Measurements from ENCODE around the gene CFAP410. TPM values are rescaled to one million over a fixed set of nuclear protein-coding genes. Genes with fewer than 3 reads are reported as not detected.

CFAP410 gene
- total RNA-seq, 2 donors from 2014 or later = 33.1 to 35.7 TPM

DNA sequence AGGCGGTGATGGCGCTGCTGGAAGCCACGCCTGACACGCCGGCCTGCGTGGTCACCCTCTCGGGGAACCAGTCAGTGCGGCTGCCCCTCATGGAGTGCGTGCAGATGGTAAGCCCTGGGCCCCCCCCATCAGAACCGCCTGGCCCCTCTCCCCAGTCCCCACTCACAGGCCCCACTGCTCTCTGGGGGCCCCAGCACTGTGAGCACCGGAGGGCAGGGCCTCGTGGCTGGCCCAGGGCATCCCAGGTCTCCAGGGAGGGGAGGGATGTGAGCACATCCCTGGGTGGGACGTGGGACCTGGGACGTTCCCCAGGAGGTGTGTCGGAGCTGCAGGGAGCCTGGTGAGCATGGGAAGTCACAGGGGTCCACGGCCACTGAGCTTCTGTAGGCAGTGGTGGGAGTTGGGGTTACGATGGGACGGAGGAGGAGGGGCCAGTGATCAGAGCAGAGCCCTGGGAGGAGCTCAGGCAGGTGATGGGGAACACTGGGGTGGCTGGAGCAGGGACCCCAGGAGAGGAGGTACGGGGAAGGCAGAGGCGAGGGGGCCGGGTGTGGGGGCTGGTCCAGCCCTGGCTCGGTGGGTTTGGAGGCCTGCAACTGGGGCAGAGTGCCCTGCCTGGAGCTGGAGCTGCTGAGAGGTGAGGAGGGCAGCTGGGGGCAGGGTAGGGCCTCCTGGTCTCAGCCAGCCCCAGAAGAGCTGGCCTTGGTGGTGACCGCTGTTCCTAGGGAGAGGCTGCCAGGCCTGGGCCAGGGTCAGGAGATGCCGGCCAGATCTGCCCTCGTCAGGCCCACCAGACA, 20.5 kb downstream of the CFAP410 start:
- WGBS, 2 experiments (ENCODE audit: insufficient coverage in 1 of 2, insufficient read length in 1 of 2) = 96 to 98% methylated on average over 17 to 25 of the region's 25 CpGs
- peaks cover 18% of the 10 kb centered on the region for H3K36me3 Mint-ChIP-seq (ENCODE audit: low read depth)

DNA sequence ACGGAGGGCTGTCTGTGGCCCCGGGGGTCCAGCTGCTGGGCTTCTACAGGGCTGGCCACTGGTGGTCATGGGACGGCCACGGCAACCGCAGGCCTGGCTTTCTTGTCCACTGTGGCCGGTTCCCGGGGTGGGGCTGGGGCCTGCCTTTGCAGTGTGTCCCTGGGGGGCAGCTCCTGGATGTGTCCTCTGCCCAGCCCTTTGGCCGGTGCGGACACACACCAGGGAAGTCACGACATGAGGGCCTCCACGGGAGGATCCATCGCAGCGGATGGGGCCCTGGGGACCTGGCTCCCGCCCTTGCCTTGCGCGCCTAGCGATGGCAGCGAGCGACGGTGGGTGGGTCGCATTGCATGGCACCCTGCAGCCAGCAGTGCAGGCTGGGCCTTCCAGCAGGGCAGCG, 21.3 kb downstream of the CFAP410 start:
- no peak for DNase-seq
- TF ChIP-seq, protein P1, sequence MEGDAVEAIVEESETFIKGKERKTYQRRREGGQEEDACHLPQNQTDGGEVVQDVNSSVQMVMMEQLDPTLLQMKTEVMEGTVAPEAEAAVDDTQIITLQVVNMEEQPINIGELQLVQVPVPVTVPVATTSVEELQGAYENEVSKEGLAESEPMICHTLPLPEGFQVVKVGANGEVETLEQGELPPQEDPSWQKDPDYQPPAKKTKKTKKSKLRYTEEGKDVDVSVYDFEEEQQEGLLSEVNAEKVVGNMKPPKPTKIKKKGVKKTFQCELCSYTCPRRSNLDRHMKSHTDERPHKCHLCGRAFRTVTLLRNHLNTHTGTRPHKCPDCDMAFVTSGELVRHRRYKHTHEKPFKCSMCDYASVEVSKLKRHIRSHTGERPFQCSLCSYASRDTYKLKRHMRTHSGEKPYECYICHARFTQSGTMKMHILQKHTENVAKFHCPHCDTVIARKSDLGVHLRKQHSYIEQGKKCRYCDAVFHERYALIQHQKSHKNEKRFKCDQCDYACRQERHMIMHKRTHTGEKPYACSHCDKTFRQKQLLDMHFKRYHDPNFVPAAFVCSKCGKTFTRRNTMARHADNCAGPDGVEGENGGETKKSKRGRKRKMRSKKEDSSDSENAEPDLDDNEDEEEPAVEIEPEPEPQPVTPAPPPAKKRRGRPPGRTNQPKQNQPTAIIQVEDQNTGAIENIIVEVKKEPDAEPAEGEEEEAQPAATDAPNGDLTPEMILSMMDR (conservative IDR thresholded peaks at IDR 0.05) = no peak
- no peaks in the 10 kb centered on the region for H3K27me3 Mint-ChIP-seq (ENCODE audit: insufficient read depth)
- no peaks in the 10 kb centered on the region for H3K27me3 ChIP-seq (ENCODE audit: control insufficient read depth, insufficient read depth, low read length, poor library complexity, severe bottlenecking)
- H3K27ac Mint-ChIP-seq = no peak overlapping the region
- peaks cover 15% of the 10 kb centered on the region for H3K36me3 Mint-ChIP-seq (ENCODE audit: low read depth)
- peaks cover 20% of the 10 kb centered on the region for H3K36me3 ChIP-seq (ENCODE audit: control insufficient read depth, insufficient read depth, low read length)
- no peaks in the 10 kb centered on the region for H3K9me3 ChIP-seq (ENCODE audit: control insufficient read depth, low read length)
- no peaks in the 10 kb centered on the region for H3K4me1 Mint-ChIP-seq
- 94 to 97% methylated on average over 17 to 22 of the region's 22 CpGs for WGBS, 2 experiments (ENCODE audit: insufficient coverage in 1 of 2, insufficient read length in 1 of 2)
- H3K4me3 Mint-ChIP-seq = no peak overlapping the region
- H3K4me3 ChIP-seq (ENCODE audit: low read length) = no peak overlapping the region
- no peak overlapping the region for H3K9ac ChIP-seq (ENCODE audit: extremely low read depth, low read length, poor library complexity, severe bottlenecking)
- H3K4me1 ChIP-seq (ENCODE audit: control insufficient read depth, insufficient read depth, low read length) = no peaks in the 10 kb centered on the region
- no peak overlapping the region for H3K27ac ChIP-seq (ENCODE audit: low read depth, low read length)
- no peaks in the 10 kb centered on the region for H3K9me3 Mint-ChIP-seq

More for the DNA sequence above, 20.5 kb downstream of the CFAP410 start:
- no peak for DNase-seq
- no peaks in the 10 kb centered on the region for H3K9me3 ChIP-seq (ENCODE audit: control insufficient read depth, low read length)
- H3K27ac ChIP-seq (ENCODE audit: low read depth, low read length) = no peak overlapping the region
- no peak overlapping the region for H3K9ac ChIP-seq (ENCODE audit: extremely low read depth, low read length, poor library complexity, severe bottlenecking)
- no peaks in the 10 kb centered on the region for H3K27me3 ChIP-seq (ENCODE audit: control insufficient read depth, insufficient read depth, low read length, poor library complexity, severe bottlenecking)
- no peaks in the 10 kb centered on the region for H3K27me3 Mint-ChIP-seq (ENCODE audit: insufficient read depth)
- H3K36me3 ChIP-seq (ENCODE audit: control insufficient read depth, insufficient read depth, low read length) = peaks cover 20% of the 10 kb centered on the region
- no peak overlapping the region for H3K27ac Mint-ChIP-seq
- no peaks in the 10 kb centered on the region for H3K9me3 Mint-ChIP-seq
- H3K4me3 ChIP-seq (ENCODE audit: low read length) = no peak overlapping the region
- no peaks in the 10 kb centered on the region for H3K4me1 ChIP-seq (ENCODE audit: control insufficient read depth, insufficient read depth, low read length)
- H3K4me3 Mint-ChIP-seq = no peak overlapping the region
- no peaks in the 10 kb centered on the region for H3K4me1 Mint-ChIP-seq
- TF ChIP-seq, protein P1 (conservative IDR thresholded peaks at IDR 0.05) = no peak

DNA sequence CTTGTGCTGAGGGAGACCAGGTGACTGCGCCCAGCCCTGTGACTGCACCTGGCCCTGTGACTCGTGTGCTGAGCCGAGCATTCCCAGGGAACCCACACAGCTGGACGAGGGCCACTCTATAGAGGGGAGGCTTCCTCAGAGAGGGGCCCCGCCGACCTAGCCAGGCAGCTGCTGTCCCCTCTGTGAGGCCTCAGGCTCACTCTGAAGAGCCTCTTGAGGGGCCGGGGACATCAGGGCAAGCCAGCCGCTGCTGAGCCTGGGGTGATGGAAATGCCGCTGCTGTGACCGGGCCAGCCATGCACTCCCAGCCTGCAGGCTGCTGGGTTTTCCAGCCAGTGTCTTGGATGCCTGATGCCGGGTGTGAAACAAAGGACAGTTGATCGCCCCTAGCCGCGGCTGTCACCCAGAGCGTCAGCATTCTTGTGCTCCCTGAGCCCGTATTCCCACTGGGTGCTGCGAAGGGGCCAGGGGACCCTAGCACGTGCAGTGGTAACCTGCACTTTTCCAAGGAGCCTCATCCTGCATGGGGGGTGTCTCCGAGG, 21.9 kb downstream of the CFAP410 start:
- Histone ChIP-seq H3K27ac (ENCODE audit: low read depth, low read length) (no peak overlapping the region), H3K4me3 (ENCODE audit: low read length) (no peak overlapping the region), H3K9me3 (ENCODE audit: control insufficient read depth, low read length) (no peaks in the 10 kb centered on the region), H3K27me3 (ENCODE audit: control insufficient read depth, insufficient read depth, low read length, poor library complexity, severe bottlenecking) (no peaks in the 10 kb centered on the region), H3K36me3 (ENCODE audit: control insufficient read depth, insufficient read depth, low read length) (peaks cover 23% of the 10 kb centered on the region), H3K9ac (ENCODE audit: extremely low read depth, low read length, poor library complexity, severe bottlenecking) (no peak overlapping the region), H3K4me1 (ENCODE audit: control insufficient read depth, insufficient read depth, low read length) (no peaks in the 10 kb centered on the region)
- DNase-seq = no peak
- TF ChIP-seq, protein P1 (conservative IDR thresholded peaks at IDR 0.05) = no peak
- Mint-ChIP-seq H3K9me3 (no peaks in the 10 kb centered on the region), H3K4me1 (no peaks in the 10 kb centered on the region), H3K27me3 (ENCODE audit: insufficient read depth) (no peaks in the 10 kb centered on the region), H3K4me3 (no peak overlapping the region), H3K36me3 (ENCODE audit: low read depth) (peaks cover 16% of the 10 kb centered on the region), H3K27ac (no peak overlapping the region)
- WGBS, 2 experiments (ENCODE audit: insufficient coverage in 1 of 2, insufficient read length in 1 of 2) = 95 to 97% methylated on average over 14 to 19 of the region's 19 CpGs
